RCC 7860 (cell line): ENCODE measurements around the gene SBNO1.

Source experiments
- DNase-seq: peaks from one replicate; pipeline ENCODE4 v3.0.0-alpha.2; 2015; ENCODE audit warnings: low spot score
- FAIRE-seq: peaks from 2 replicates; lab custom pipeline; 2012; peaks lifted over from hg19 to GRCh38; lab: Jason Lieb, UNC

The SBNO1 gene

DNA sequence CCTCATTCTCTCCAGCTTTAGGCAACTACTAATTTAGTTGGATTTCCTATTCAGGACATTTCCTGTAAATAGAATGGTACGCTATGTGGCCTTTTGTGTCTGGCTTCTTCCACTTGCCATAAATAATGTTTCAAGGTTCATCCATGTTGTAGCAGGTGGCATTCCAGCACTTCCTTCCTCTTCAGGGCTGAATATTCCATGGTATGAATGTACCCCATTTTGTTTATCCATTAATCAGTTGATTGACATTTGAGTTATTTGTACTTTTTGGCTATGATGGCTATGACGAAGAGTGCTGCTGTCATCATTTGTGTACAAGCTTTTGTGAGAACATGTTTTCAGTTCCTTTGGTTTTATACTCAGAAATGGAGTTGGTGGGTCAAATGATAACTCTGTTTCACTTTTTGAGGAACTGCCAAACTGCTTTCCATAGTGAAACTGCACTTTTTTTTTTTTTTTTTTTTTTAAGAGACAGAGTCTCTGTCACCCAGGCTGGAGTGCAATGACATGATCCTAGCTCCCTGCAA, 86.5 kb downstream of the SBNO1 start:
- DNase-seq (no peak), FAIRE-seq (no peak)

DNA sequence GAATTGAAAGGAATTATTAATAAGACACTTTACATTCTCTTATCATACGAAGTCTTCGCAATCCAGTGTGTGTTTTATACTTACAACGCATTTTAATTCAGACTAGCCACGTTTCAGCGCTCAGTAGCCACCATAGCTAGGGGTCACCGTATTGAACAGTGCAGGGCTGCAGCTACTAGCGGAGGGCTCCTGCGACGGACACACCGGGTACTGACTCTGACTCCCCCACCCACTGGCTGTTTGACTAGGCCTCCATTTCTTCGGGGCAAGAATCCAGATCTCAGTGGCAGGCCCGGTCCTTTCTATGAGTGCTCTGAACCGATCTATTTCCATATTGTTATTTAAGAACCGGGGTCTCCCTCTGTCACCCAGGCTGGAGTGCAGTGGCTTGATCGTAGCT, 91.5 kb downstream of the SBNO1 start:
- FAIRE-seq (no peak), DNase-seq (no peak)

DNA sequence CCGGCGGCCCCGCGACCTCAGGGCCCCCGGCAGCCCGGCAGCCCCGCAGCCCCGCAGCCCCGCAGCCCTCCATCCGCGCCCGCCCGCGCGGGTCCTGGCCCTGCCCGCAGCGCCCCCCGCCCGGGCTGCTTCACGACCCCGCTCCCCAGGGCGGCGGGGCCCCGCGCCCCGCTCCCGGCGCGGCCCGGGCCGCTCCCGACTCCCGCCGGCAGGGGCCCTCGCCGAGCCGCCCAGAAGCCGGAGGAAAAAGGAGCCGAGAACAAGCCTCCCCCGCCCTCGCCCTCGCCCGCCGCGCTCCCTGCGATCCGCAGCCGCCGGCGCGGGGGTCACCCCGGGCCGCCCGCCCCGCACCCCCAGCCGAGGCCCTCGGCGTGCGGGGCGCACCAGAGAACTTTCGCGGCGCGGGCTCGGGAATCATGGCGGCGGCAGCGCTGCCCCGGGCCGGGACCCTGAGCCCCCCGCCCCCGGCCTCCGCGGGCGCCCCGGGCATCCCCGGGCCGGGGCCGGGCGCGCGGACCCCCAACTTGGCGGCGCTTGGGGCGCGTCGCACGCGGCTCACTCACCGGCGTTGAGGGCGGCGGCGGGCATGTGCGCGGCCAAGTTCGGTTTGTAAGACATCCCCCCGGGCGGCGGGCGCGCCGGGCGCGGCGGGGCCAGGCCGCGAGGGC, 93.5 kb downstream of the SBNO1 start:
- DNase-seq (peak; percentile 45), FAIRE-seq (no peak)

DNA sequence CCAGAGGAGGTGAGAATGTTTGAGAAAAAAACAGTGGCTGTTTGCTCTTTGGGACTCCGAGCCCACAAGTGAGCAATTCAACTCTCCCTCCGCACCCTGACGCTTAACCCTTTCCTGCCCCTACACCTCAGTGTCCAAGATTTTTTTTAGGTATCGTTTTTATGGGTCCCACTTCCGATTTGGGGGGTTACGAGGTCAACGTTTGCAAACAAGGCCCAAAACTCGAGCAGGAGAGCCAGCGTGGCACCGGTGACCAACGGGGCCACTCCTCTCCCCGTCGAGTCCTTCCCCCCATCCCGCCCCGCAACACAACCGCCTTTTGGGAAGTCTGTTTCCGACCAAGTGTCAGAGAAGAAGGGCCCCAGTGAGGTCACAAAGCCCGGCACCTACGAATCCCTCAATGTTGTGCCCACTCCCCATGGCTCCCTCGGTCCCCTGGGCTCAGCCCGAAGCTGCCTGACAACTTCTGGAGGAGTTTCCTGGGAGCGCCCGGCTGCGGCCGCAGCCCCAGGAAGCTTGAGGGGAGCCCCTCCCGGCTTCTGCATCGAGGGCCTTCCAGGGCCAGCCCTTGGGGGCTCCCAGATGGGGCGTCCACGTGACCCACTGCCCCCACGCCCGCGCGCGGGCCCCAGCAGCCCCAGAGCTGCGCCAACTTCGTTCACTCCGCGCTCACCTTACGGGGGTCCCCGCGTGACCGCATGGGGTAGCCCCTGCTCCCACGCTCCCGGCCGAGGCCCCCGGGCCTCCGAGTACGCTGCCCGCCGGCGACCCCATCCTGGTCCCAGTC, 94.2 kb downstream of the SBNO1 start:
- no peak for DNase-seq
- no peak for FAIRE-seq

DNA sequence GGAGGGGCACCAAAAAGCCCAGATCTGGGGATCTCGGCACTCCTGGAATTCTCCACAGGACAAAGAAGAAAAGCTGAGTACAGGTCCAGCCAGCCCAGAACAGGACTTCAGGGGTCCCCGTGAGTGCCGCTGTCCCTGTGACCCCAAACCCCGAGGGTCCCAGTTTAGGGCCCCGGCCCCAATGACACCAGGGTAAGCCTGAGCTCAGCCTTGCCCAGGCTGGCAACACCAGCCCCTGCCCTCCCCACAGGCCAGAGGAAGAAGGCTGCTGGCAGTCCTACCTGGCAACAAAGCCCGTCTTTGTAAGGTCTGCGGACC, 94.8 kb downstream of the SBNO1 start:
- no peak for FAIRE-seq
- no peak for DNase-seq

DNA sequence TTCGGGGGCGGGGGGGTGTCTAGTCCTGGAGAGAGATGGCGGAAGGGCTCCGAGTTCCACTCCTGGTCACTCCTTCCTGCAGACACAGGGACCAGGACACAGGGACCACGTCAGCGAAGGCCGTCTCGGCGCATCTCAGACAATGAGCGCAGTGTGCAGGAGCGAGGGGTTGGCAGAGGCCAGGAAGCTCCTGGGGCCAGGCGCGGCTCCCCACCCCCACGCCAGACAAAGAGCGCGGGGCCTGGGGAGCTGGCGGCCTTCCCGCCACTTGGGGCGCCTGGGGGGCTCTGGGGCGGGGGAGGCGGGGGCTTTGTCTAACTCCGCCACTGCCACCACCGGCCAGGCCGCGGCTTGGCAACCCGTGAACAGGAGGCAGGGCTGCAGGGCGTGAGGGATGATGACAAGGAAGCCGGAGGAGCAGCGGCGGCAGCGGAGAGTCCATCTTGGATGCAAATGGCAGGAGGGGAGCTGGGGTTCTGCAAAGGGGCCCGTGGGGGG, 95.2 kb downstream of the SBNO1 start:
- no peak for DNase-seq
- FAIRE-seq, result no peak

DNA sequence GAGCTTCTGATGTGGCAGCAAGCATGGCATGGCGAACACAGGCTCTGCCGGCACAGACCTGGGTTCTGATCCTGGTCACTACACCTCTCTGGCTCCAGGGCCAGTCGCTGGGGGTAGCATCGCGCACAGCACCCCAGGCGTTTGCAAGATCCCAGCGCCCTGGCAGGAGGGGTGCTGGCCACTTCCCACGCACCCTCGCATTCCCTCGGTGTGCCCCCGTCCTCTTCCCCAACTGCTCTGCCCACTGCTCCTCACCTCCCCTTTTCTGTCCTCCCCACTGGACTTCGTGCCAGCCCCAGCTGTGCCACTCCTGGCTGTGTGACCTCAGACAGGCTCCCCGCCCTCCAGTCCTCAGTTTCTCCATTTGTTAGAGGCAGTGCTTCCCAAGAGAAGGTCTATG, 95.8 kb downstream of the SBNO1 start:
- no peak for FAIRE-seq
- DNase-seq, result no peak

DNA sequence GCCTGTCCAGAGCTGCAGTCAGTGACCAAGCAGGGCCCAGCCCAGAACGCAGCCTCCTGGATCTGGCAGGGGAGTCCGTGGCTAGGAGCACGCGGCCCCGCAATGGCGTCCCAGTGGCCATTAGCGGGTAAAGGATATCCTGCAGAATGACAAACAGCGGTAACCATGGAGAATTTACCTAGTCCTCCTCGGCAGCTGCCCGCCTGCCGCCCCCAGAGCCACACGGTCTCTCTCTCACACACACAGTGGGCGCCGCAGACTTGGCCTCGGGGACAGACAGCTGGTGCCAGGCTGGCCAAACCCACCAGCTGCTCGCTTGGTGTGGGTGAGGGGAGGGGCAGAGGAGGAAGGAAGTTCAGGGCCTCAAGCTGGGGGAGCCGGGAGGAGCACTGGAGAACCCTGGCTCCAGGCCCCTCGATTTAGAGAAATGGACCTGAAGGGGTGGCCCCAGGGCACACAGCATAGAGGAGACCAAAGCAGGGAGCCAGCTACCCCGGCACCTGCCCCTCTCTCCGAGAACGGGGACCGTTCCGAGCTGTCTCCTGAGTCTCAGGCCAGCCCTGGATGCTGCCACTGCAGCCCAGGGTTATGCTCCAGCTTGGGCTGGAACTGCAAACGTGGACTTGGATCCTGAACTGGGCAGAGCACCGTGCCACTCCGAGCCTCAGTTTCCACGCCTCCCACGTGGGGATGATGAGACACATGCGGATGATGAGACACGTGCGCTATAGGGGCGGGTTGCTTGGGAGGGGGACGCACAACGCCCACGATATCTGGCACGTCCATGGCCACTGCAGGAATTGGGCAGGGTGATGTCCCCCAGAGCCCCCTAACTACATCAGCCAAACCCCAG, 96.4 kb downstream of the SBNO1 start:
- no peak for FAIRE-seq
- no peak for DNase-seq

DNA sequence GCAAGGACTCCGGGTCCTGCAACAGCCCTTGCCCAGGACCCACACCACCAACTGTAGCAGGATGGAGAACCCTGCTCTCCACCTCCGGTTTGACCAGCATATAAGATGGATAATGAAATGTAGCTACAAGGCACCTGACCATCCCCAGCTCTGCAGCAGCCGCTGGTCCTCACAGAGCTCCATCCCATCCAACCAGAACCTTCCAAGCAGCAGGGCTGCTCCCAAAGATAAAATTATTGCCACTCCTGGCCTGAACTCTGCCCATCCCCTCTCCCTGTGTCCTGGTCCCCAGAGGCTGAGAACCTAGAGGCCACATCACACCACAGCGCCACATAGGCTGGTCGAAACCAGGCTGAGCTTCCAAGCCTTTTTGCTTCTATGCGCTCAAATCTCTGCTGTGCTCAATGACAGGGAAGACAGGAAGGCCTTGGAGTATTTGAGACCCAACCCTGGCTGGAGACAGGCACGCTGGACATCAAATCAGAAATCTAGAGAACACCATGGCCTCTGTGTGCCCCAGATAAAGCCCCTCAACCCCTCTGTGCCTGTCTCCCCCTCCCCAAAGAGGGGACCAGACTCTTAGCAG, 97.2 kb downstream of the SBNO1 start:
- no peak for FAIRE-seq
- DNase-seq, result no peak

DNA sequence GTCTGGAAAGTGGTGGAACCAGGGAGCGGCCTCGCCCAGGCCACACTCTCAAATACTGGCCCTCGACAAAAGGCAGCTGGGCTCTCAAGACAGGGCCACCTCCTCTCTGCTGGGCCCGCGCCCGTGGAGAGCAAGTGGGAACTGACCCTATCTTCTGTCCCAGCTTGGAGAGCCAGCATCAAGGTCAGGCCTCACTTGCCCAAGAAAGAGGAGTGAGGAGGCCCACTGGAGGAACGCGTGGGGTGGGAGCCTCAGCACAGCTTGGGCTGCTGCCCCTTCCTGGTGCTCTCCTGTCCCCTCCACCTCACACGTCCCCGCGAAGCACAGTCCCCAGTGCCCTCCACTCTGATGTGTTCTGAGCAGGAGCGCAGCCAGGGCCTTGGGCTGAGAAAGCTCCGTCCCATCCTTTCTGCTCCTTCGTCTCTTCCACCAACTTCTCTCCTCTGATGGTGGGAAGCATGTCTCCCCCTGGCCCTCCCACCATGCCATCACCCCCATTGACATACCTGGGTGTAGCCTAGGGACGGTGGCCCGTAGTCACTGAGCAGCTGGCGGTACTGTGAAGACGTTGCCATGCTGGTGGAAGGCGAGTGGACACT, 97.9 kb downstream of the SBNO1 start:
- DNase-seq (no peak), FAIRE-seq (no peak)

DNA sequence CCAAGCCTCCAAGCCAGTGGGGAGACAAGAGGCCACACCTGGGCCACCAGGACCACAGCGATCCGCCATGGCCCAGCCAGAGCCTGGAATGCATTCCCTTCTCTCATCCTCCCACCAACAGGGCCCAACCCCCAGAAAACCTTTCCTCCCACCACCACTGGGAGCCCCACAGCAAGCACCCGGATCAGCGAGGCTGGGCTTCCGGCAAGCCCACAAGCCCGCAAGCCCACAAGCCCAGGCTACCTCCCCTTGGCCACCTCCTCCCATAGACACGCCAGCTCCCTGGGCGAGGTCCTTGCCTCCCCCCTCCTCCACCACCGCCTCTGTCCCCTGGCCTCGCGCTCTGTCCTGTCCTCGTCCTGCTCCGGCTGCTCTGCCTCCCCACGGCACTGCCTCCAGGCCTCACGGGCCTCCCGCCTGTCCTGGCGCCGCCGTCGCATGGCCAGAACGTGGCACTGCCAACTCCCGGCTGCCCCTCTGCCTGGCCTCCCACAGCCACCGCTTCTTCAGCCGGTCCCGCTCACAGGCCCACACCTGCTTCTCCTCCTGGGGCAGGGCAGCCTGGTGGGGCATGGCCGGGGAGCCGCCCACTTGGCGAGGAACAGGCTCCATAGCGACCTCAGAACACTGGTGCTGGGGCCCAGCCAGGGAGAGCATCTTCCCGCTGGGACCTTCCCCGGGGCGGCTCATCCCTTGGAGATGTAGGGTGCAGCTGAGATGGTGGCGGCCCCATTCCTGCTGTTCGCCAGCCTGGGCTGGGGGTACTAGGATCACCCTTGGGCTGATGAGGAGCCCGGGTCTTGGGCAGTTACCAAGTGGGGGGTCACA, 98.6 kb downstream of the SBNO1 start:
- FAIRE-seq (no peak), DNase-seq (no peak)

DNA sequence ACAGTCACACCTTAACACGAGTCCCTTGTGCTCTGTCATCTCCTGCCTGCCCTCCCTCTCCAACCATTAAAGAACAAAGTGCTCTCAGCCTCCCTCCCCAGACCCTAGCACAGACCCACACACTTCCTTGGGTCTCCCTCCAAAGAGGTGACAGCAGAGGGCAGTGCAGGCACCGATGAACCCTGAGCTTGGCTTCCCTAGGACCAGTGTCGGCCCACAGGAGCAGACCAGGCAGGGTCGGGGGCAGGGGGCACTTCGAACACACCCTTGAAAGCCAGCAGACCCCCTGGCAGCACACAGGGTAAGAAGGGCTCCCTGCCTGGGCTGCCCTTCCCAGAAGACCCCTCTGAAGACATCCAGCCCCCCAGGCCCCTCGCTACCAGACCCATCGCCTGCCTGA, 100.0 kb downstream of the SBNO1 start:
- no peak for FAIRE-seq
- DNase-seq, result no peak

DNA sequence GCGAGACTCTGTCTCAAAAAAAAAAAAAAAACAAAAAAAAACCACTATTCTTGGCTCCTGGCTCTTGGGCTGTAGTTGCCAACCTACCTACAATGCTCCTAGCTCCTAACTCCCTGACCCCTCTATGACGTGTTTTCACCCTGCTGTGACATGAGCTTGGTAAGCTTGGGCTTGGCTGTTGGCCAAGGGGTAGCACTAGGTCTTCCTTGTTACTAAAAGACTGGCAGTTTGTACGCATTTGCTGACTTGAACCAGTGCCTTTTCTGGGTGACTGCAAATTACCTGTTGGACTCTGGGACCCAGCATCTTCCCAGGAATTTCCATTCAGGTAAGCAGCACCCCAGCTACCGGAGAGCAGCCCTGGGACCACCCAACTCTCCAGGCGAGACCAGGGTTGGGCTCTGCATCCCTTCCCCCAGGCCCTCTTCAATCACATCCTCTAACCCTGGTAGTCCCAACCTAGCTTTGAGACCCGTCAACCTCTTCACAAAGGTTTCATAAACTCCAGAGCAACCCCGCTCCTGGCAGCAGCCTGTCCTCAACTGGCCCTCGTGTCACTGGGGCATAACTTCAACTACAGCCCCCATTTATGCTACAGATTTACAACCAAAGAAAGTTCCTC, 101.3 kb downstream of the SBNO1 start:
- FAIRE-seq, result no peak

DNA sequence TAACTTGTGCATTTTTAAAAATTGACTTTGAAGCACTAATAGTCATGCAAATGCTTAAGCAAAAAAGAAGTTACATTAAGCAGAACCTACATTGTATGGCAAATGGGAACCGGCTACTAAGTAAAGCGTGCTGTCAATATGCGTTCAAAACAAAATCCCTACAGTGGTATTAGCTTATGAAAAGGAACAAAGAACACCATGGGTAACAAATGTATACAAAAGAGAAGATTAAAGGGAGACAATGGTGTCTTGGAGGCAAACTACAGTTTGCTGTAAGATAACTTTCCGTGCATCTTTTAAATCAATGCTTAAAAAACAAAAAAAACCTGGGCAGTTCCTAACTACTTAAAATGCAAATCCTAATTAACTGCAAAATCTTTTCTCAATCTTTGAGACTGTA, 103.5 kb downstream of the SBNO1 start:
- DNase-seq (no peak), FAIRE-seq (no peak)

More for the DNA sequence above, 101.3 kb downstream of the SBNO1 start:
- no peak for DNase-seq

DNA sequence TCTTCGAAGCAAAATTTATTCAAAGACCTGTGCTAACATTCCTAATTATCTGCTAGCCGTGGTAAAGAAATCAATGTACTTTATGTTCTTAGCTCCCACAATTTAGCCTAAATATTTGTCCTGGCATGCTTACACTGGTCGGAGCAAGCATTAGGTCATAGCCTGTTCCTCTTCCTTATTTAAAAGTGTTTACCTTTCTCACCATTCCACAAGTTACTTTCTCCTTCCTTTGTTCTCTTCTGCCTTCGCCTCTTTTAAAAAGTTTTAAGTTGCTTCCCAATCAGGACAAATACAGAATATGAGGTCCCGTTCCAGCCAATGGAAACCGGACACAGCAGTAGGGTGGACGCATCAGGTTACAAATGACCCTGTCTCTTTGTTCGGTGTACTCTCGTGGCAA, 104.6 kb downstream of the SBNO1 start:
- DNase-seq (no peak), FAIRE-seq (no peak)

DNA sequence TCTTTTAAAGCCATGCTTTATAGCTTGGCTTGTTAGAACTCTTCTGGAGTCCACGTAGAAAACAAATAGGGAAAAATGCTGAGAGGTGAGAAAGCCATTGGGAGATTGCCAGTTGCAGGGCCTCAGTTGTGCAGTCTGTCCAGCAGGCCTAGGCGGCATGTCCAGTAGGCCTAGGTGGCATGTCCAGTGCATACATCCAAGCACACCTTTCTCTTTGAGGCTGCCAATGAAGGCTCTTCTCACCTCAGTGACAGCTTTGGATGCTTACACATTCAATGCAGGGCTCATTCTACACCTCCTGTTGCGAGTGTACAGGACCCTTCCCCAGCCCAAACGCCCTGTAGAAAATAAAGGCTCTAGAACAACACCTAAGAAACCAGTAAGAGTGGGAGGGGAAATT, 106.1 kb downstream of the SBNO1 start:
- no peak for FAIRE-seq
- no peak for DNase-seq

DNA sequence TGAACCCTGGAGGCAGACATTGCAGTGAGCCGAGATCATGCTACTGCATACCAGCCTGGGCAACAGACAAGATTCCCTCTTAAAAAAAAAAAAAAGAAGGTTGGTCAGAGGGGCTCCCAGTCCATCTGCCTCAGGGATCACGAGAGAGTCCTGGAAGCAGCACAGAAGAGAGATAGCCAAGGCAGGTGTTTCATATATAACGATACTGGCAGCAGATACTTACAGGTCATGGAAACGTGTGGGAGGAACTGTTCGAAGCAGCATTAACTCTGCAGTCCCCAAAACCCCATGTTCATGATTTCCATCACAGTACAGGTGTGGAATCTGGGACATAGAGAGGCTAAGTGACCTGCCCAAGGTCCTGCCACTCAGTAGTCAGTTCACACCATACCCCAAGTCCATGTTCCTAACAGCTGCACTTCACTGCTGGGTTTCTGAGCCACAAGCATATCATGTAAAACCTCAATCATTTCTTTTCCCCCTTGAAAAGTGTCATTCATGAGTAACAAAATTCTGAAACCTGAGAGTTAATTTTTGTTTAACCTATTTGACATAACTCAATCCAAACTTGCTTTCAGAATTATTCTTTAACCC, 109.7 kb downstream of the SBNO1 start:
- FAIRE-seq (no peak), DNase-seq (no peak)

DNA sequence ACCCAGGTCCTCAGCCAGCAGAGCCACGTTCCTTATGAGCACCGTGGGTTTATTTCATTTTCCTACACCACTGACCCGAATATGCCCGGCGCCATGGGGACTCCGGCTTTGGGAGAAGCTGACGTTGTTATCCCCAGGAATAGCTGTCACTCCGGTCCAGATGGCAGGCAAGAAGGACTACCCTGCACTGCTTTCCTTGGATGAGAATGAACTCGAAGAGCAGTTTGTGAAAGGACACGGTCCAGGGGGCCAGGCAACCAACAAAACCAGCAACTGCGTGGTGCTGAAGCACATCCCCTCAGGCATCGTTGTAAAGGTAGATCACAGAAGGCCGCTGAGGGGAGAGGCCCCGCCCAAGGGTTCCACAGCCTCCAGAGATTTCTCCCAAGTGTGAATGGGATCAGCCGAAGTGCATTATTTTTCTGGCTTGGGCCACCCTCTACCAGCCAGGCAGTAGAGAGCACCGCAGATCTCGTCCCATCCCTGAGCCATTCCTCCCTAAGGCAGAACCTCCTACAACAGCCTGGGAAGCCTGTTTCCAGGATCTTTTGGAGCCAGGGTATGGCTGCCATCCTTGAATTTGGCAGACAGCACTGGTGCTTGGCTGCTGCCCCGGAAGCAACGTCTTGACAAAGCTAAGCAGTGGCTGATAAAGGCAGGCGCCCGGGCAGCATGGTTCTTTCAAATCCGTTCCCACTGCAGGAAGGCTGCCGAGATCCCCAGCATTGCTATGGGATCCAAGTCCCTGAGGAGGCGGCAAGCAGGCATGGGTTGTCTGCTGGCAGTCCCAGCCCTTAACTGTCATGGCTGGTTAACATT, 110.8 kb downstream of the SBNO1 start:
- FAIRE-seq, result no peak
- DNase-seq, result no peak
